ENCODE results near the gene SHC4. TPM values are rescaled to one million over a fixed set of nuclear protein-coding genes. Genes with fewer than 3 reads are reported as not detected.

SHC4 gene
- total and polyA plus RNA-seq, 2 of the 8 experiments (the other 6 are each of a cell fraction or from before 2014, with no cell fraction given), result 0.15 to 0.30 TPM

DNA sequence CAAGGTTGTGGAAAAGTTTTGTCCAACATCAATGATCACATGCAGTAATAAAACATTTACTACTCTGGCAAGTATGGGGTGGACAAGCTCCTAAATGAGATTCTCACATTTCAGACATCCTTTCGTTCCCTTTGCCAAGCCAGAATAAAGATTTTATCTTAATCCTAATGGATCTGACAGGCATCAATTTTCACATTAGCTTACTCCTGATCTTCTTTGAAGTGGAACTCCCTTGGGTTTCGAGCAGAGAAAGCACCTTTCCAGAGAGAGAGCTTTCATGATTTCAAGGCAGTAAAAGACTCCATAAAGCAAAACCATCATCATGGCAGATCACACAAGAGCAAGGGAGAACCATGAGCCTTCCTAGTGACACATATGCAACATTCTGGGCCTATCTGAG is 113.1 kb downstream of the SHC4 start:
- FAIRE-seq (no peak), DNase-seq (ENCODE audit: low read depth in 1 of 2, low spot score in 2 of 2) (no peak)
- no peak overlapping the region for H2AFZ ChIP-seq (ENCODE audit: low read length)
- H3K36me3 ChIP-seq (ENCODE audit: control insufficient read depth in 2 of 4, insufficient read depth in 4 of 4, low read length in 3 of 4), result no peaks in the 10 kb centered on the region
- peaks cover 0 to 4% (median 2%) of the 10 kb centered on the region in 4 experiments; a peak in 4 of 7 replicates for H3K4me1 ChIP-seq (replicated peaks in 1 of 4; ENCODE audit: control insufficient read depth in 3 of 4, insufficient read depth in 4 of 4, low read length in 3 of 4)
- H3K27me3 ChIP-seq (replicated peaks in 1 of 4; ENCODE audit: control insufficient read depth in 3 of 4, extremely low read depth in 1 of 4, insufficient read depth in 3 of 4, low read length in 3 of 4), result no peaks in the 10 kb centered on the region
- H2BK5ac ChIP-seq (ENCODE audit: low read depth, low read length), result no peak overlapping the region
- no peak overlapping the region for H3K4me3 ChIP-seq (ENCODE audit: extremely low read depth in 1 of 4, insufficient read depth in 2 of 4, low read depth in 3 of 4, low read length in 4 of 4)
- H4K20me1 ChIP-seq (replicated peaks in 1 of 2; ENCODE audit: control insufficient read depth in 1 of 2, insufficient read depth in 2 of 2, low read length in 2 of 2), result no peaks in the 10 kb centered on the region
- POLR2A ChIA-PET (ENCODE audit: partially characterized antibody), result no interaction called here
- no peaks in the 10 kb centered on the region for H3K23me2 ChIP-seq (ENCODE audit: low read depth, low read length)
- H2BK120ac ChIP-seq (replicated peaks; ENCODE audit: low read depth, low read length), result no peak overlapping the region
- no peak overlapping the region for H3K18ac ChIP-seq (ENCODE audit: extremely low read depth, low read length)
- no peaks in the 10 kb centered on the region for H3K79me1 ChIP-seq (ENCODE audit: low read depth, low read length)
- H2BK12ac ChIP-seq (ENCODE audit: low read depth, low read length), result no peak overlapping the region
- no peak overlapping the region for H3K14ac ChIP-seq (ENCODE audit: insufficient read length)
- H3K4ac ChIP-seq (replicated peaks; ENCODE audit: insufficient read length, low read depth, low read length), result no peak overlapping the region
- no peak overlapping the region for H4K8ac ChIP-seq (ENCODE audit: extremely low read depth, insufficient read depth, low read length)
- H3K9me3 ChIP-seq (ENCODE audit: insufficient read depth in 2 of 2, low read depth in 1 of 2, low read length in 1 of 2), result no peaks in the 10 kb centered on the region
- 86% methylated on average over 2 of the region's 2 CpGs; no CpG with 5 or more reads in 1 of the 2 experiments for WGBS, 2 experiments (ENCODE audit: extremely low coverage in 1 of 2, insufficient coverage in 1 of 2, insufficient read length in 1 of 2, insufficient replicate concordance in 2 of 2, low coverage in 1 of 2, low lambda C conversion rate in 2 of 2, missing lambda C conversion rate in 1 of 2)
- no peak overlapping the region for H3K4me2 ChIP-seq (ENCODE audit: insufficient read depth in 1 of 2, low read depth in 2 of 2, low read length in 2 of 2)
- H2BK20ac ChIP-seq (ENCODE audit: low read length), result no peak overlapping the region
- TF ChIP-seq BACH1 (IDR thresholded peaks at IDR 0.05; ENCODE audit: low read length), result no peak
- no peak for TF ChIP-seq YY1 (IDR thresholded peaks at IDR 0.05; ENCODE audit: low read depth, low read length)
- no peak for TF ChIP-seq NANOG (IDR thresholded peaks at IDR 0.05; ENCODE audit: insufficient read depth, low read depth, low read length, poor library complexity, severe bottlenecking)
- TF ChIP-seq, protein P1, sequence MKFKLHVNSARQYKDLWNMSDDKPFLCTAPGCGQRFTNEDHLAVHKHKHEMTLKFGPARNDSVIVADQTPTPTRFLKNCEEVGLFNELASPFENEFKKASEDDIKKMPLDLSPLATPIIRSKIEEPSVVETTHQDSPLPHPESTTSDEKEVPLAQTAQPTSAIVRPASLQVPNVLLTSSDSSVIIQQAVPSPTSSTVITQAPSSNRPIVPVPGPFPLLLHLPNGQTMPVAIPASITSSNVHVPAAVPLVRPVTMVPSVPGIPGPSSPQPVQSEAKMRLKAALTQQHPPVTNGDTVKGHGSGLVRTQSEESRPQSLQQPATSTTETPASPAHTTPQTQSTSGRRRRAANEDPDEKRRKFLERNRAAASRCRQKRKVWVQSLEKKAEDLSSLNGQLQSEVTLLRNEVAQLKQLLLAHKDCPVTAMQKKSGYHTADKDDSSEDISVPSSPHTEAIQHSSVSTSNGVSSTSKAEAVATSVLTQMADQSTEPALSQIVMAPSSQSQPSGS (IDR thresholded peaks at IDR 0.05; ENCODE audit: low read length), result no peak
- TF ChIP-seq POLR2A (IDR thresholded peaks at IDR 0.05; ENCODE audit: control extremely low read depth in 1 of 2, low read depth in 2 of 2, low read length in 2 of 2), result no peak
- no peak for TF ChIP-seq TEAD4 (IDR thresholded peaks at IDR 0.05; ENCODE audit: low read depth, low read length)
- TF ChIP-seq SIX5 (IDR thresholded peaks at IDR 0.05; ENCODE audit: low read depth, low read length), result no peak
- no peak for TF ChIP-seq RXRA (IDR thresholded peaks at IDR 0.05; ENCODE audit: insufficient read depth, low read depth, low read length)
- no peak for TF ChIP-seq CREB1 (IDR thresholded peaks at IDR 0.05)
- TF ChIP-seq CBX5 (IDR thresholded peaks at IDR 0.05; ENCODE audit: low read depth, low read length), result no peak
- no peak for TF ChIP-seq KDM1A (IDR thresholded peaks at IDR 0.05; ENCODE audit: borderline replicate concordance, low read length)
- H3K9ac ChIP-seq (replicated peaks in 1 of 4; ENCODE audit: extremely low read depth in 1 of 4, low read depth in 3 of 4, low read length in 3 of 4), result no peak overlapping the region
- no peak overlapping the region for H4K5ac ChIP-seq (ENCODE audit: insufficient read length, low read depth, low read length)
- H3K79me2 ChIP-seq (ENCODE audit: control insufficient read depth in 1 of 2, insufficient read depth in 2 of 2, low read length in 2 of 2), result no peaks in the 10 kb centered on the region
- H4K91ac ChIP-seq (replicated peaks; ENCODE audit: insufficient read length, low read length), result no peak overlapping the region
- no peak overlapping the region for H2AK5ac ChIP-seq (ENCODE audit: low read depth, low read length)
- H3K27ac ChIP-seq (ENCODE audit: low read depth, low read length), result no peak overlapping the region
- no peak overlapping the region for H3K56ac ChIP-seq (replicated peaks; ENCODE audit: insufficient read length, low read depth, low read length)
- CTCF ChIA-PET (ENCODE audit: partially characterized antibody), result interaction anchor here (1.2 kb wide), 1 partner anchor 236 kb away, joined by 3 read pairs; no protein-coding TSS in a partner anchor
- H3K23ac ChIP-seq (ENCODE audit: insufficient read length), result no peak overlapping the region
- H2BK15ac ChIP-seq (ENCODE audit: low read length), result no peak overlapping the region
